H9 (cell line): Measurements from ENCODE around the gene RPS6KA4. TPM values are rescaled to one million over a fixed set of nuclear protein-coding genes. Genes with fewer than 3 reads are reported as not detected.

Experiments
- DNase-seq: peaks from one replicate; pipeline ENCODE4 v3.0.0-alpha.2; 2017
- H2AFZ ChIP-seq: one replicate; pipeline ENCODE4 v1.6.1; 2013; ENCODE audit warnings: mild to moderate bottlenecking, low read length, control low read depth, moderate library complexity
- H2AK5ac ChIP-seq: 2 replicates; pipeline ENCODE4 v1.6.1; 2013; ENCODE audit warnings: low read length, control low read depth, mixed read lengths; ENCODE audit not compliant: insufficient read length
- H2BK120ac ChIP-seq: one replicate; pipeline ENCODE4 v1.6.1; 2013; ENCODE audit warnings: low read depth, mild to moderate bottlenecking, low read length, control low read depth, inconsistent platforms; ENCODE audit not compliant: poor library complexity, severe bottlenecking
- H2BK12ac ChIP-seq: 2 replicates; pipeline ENCODE4 v1.6.1; 2013; ENCODE audit warnings: low read length, control low read depth, mixed read lengths, low read depth; ENCODE audit not compliant: insufficient read length
- H2BK15ac ChIP-seq: 2 replicates; pipeline ENCODE4 v1.6.1; 2013; ENCODE audit warnings: low read depth, low read length, control low read depth
- H2BK20ac ChIP-seq: one replicate; pipeline ENCODE4 v1.6.1; 2013; ENCODE audit warnings: low read depth, mild to moderate bottlenecking, low read length, control low read depth, inconsistent platforms; ENCODE audit not compliant: poor library complexity, severe bottlenecking
- H2BK5ac ChIP-seq: 2 replicates; pipeline ENCODE4 v1.6.1; 2013; ENCODE audit warnings: low read length, control low read depth, mixed read lengths; ENCODE audit not compliant: insufficient read length
- H3K14ac ChIP-seq: 2 replicates; pipeline ENCODE4 v1.6.1; 2013; ENCODE audit warnings: low read length, control low read depth; ENCODE audit not compliant: insufficient read depth
- H3K18ac ChIP-seq: 2 replicates; pipeline ENCODE4 v1.6.1; 2013; ENCODE audit warnings: low read depth, mild to moderate bottlenecking, mixed read lengths, low read length, control low read depth; ENCODE audit not compliant: insufficient read length
- H3K23ac ChIP-seq: 2 replicates; pipeline ENCODE4 v1.6.1; 2013; ENCODE audit warnings: low read length, control low read depth, mixed read lengths, low read depth; ENCODE audit not compliant: insufficient read length
- H3K23me2 ChIP-seq: 2 replicates; pipeline ENCODE4 v1.6.1; 2013; ENCODE audit warnings: low read depth, mild to moderate bottlenecking, mixed read lengths, low read length, control low read depth; ENCODE audit not compliant: insufficient read length, poor library complexity, severe bottlenecking
- H3K27ac ChIP-seq: 2 replicates; pipeline ENCODE4 v1.5.1; 2013; ENCODE audit warnings: low read length, control low read depth, mixed read lengths, low read depth; ENCODE audit not compliant: insufficient read length
- H3K27me3 ChIP-seq: 2 replicates; pipeline ENCODE4 v1.6.1; 2013; ENCODE audit warnings: low read length, control low read depth, inconsistent platforms; ENCODE audit not compliant: insufficient read depth
- H3K4ac ChIP-seq: 2 replicates; pipeline ENCODE4 v1.6.1; 2013; ENCODE audit warnings: low read depth, mild to moderate bottlenecking, control low read depth, inconsistent platforms, low read length, moderate library complexity
- H3K4me1 ChIP-seq: 2 replicates; pipeline ENCODE4 v1.6.1; 2013; ENCODE audit warnings: low read length, control low read depth, inconsistent platforms; ENCODE audit not compliant: insufficient read depth
- H3K4me2 ChIP-seq: 2 replicates; pipeline ENCODE4 v1.6.1; 2013; ENCODE audit warnings: low read length, control low read depth, mixed read lengths; ENCODE audit not compliant: insufficient read length, insufficient read depth
- H3K56ac ChIP-seq: 2 replicates; pipeline ENCODE4 v1.6.1; 2013; ENCODE audit warnings: low read depth, mild to moderate bottlenecking, mixed read lengths, low read length, control low read depth; ENCODE audit not compliant: insufficient read length
- H3K79me1 ChIP-seq: 2 replicates; pipeline ENCODE4 v1.6.1; 2013; ENCODE audit warnings: low read depth, mild to moderate bottlenecking, moderate library complexity, low read length, control low read depth, inconsistent platforms; ENCODE audit not compliant: insufficient read depth, poor library complexity, severe bottlenecking
- H3K79me2 ChIP-seq: 2 replicates; pipeline ENCODE4 v1.6.1; 2013; ENCODE audit warnings: low read length, control low read depth, inconsistent platforms; ENCODE audit not compliant: insufficient read depth
- H3K9ac ChIP-seq: 2 replicates; pipeline ENCODE4 v1.6.1; 2013; ENCODE audit warnings: low read length, control low read depth, mixed read lengths; ENCODE audit not compliant: insufficient read length; ENCODE audit errors: extremely low read depth
- H3K9me3 ChIP-seq: one replicate; pipeline ENCODE4 v1.6.1; 2013; ENCODE audit warnings: low read depth, low read length, inconsistent platforms; ENCODE audit not compliant: control insufficient read depth
- H3T11ph ChIP-seq: one replicate; pipeline ENCODE4 v1.6.1; 2013; ENCODE audit warnings: mild to moderate bottlenecking, low read length, control low read depth, inconsistent platforms
- H4K20me1 ChIP-seq: one replicate; pipeline ENCODE4 v1.6.1; 2013; ENCODE audit not compliant: control insufficient read depth, insufficient read length, insufficient read depth
- H4K5ac ChIP-seq: 2 replicates; pipeline ENCODE4 v1.6.1; 2013; ENCODE audit warnings: low read depth, mild to moderate bottlenecking, mixed read lengths, low read length, control low read depth; ENCODE audit not compliant: insufficient read length
- H4K8ac ChIP-seq: replicated peaks from 2 replicates; pipeline ENCODE4 v1.6.1; 2013; ENCODE audit warnings: low read length, control low read depth, mixed read lengths, low read depth; ENCODE audit not compliant: insufficient read length
- H4K91ac ChIP-seq: 2 replicates; pipeline ENCODE4 v1.6.1; 2013; ENCODE audit warnings: low read depth, mild to moderate bottlenecking, moderate library complexity, mixed read lengths, low read length, control low read depth; ENCODE audit not compliant: insufficient read length
- H3K27ac Mint-ChIP-seq, 3 experiments: 2 replicates in 2 of 3; 3 replicates in 1 of 3; pipeline ENCODE4 v1.8.0; 2020 to 2021; ENCODE audit warnings: mixed read lengths in 3 of 3, mild to moderate bottlenecking in 1 of 3, moderate library complexity in 1 of 3
- H3K27me3 Mint-ChIP-seq: 2 replicates; pipeline ENCODE4 v1.8.0; 2021; ENCODE audit warnings: low read depth, mild to moderate bottlenecking, moderate library complexity, mixed read lengths
- H3K36me3 Mint-ChIP-seq, 3 experiments: 2 replicates in 2 of 3; 3 replicates in 1 of 3; pipeline ENCODE4 v1.8.0; 2020 to 2021; ENCODE audit warnings: low read depth in 3 of 3, mixed read lengths in 3 of 3; ENCODE audit not compliant: insufficient read depth in 1 of 3
- H3K4me1 Mint-ChIP-seq, 2 experiments: 2 replicates each; pipeline ENCODE4 v1.8.0; 2020; ENCODE audit warnings: mixed read lengths in 2 of 2
- H3K4me3 Mint-ChIP-seq, 2 experiments: 2 replicates in 1 of 2; 3 replicates in 1 of 2; pipeline ENCODE4 v1.8.0; 2020 to 2021; ENCODE audit warnings: mild to moderate bottlenecking in 2 of 2, mixed read lengths in 2 of 2, moderate library complexity in 1 of 2
- H3K9me3 Mint-ChIP-seq, 2 experiments: 2 replicates in 1 of 2; 3 replicates in 1 of 2; pipeline ENCODE4 v1.8.0; 2020; ENCODE audit warnings: mild to moderate bottlenecking in 2 of 2, mixed read lengths in 2 of 2, moderate library complexity in 1 of 2
- CTCF ChIP-seq: fragments of 200-600 bp; sonication (generic); conservative IDR thresholded peaks from 3 replicates; pipeline ENCODE4 v1.8.0; 2021; ENCODE audit warnings: antibody characterized with exemption, mild to moderate bottlenecking
- WGBS: extraction: QIAGEN DNeasy Blood & Tissue Kit; methylation state at CpG from one replicate; pipeline ENCODE4 v1.1.7; 2013; ENCODE audit warnings: missing lambda C conversion rate, low lambda C conversion rate, mixed read lengths; ENCODE audit not compliant: insufficient read length; ENCODE audit errors: extremely low coverage; 5-methylcytosine and 5-hydroxymethylcytosine counted together
- total RNA-seq: library from RNA; stranded (reverse); gene quantifications from 2 replicates; pipeline ENCODE4 v1.2.1, GENCODE V29; 2021

Gene RPS6KA4
- total RNA-seq, 1 experiment from 2014 or later: 10.8 TPM

- Histone ChIP-seq H4K5ac (no peak overlapping the region), H3K23ac (no peak overlapping the region), H3K23me2 (no peaks in the 10 kb centered on the region), H2BK5ac (no peak overlapping the region), H3K14ac (no peak overlapping the region), H3K56ac (no peak overlapping the region), H3K4ac (no peak overlapping the region), H2BK12ac (no peak overlapping the region), H4K91ac (no peak overlapping the region), H3K79me2 (no peaks in the 10 kb centered on the region), H3K79me1 (no peaks in the 10 kb centered on the region), H2BK120ac (no peak overlapping the region), H2BK20ac (no peak overlapping the region), H4K20me1 (no peaks in the 10 kb centered on the region), H3K27me3 (no peaks in the 10 kb centered on the region), H2AK5ac (no peak overlapping the region), H3K4me1 (no peaks in the 10 kb centered on the region), H3K4me2 (no peak overlapping the region), H3K18ac (no peak overlapping the region), H2AFZ (no peak overlapping the region), H4K8ac (no peak overlapping the region), H2BK15ac (no peak overlapping the region), H3K9me3 (no peaks in the 10 kb centered on the region), H3T11ph (no peak overlapping the region), H3K9ac (no peak overlapping the region), H3K27ac (no peak overlapping the region)
- no peak for DNase-seq
- peaks cover 0 to 5% of the 10 kb centered on the region in 2 experiments; a peak in 2 of 4 replicates for H3K4me1 Mint-ChIP-seq
- H3K9me3 Mint-ChIP-seq: no peaks in the 10 kb centered on the region
- no peak overlapping the region for H3K4me3 Mint-ChIP-seq
- H3K27ac Mint-ChIP-seq: no peak overlapping the region
- no CpG with 5 or more reads among the region's 2 CpGs for WGBS
- TF ChIP-seq CTCF: no peak
- peaks cover 13% of the 10 kb centered on the region for H3K27me3 Mint-ChIP-seq
- H3K36me3 Mint-ChIP-seq: no peaks in the 10 kb centered on the region
These were observed 24.6 kb downstream of the RPS6KA4 start for GRCh38 chr11:64383580-64383979.
